Hair follicular keratinocyte (primary cell): Measurements from ENCODE around the gene CCDC116. TPM values are rescaled to one million over a fixed set of nuclear protein-coding genes. Genes with fewer than 3 reads are reported as not detected.

Experiments used
- total RNA-seq: library from RNA; depleted of rRNA; stranded (reverse); fragments of >200 nt; gene quantifications from 2 replicates; pipeline ENCODE4 v1.2.3, GENCODE V29; 2015

The CCDC116 gene, protein sequence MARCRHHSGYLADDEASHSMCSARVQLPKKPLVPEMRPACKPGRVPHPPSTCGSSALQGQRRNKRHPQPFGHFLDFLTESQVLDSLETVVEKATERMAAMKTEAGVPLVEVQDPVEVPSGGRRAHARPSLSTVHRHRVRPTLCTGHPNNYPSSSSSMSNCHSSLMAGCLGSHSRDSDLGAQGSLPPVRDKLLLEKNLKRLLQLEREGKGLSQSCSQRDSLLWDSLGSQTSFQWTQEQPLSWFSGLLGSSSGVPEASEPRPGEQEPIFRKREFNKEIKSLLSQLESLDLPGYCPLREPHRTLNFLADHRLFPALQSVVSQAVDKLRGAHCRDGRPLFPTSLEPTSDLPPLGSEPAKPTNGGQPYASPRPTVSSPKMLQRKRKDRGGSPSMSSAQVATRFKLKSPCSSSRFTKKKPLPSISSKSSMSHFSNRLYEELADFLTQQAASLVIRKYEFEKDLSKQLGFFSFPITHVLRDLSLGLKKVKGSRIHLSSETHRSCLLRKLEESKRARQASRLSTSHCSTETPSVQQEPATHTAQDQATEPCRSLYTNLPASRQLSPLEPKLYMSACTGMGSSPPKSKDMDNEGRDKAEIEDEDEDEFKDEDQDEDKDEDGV
- total RNA-seq, result not detected in 2 replicates

DNA sequence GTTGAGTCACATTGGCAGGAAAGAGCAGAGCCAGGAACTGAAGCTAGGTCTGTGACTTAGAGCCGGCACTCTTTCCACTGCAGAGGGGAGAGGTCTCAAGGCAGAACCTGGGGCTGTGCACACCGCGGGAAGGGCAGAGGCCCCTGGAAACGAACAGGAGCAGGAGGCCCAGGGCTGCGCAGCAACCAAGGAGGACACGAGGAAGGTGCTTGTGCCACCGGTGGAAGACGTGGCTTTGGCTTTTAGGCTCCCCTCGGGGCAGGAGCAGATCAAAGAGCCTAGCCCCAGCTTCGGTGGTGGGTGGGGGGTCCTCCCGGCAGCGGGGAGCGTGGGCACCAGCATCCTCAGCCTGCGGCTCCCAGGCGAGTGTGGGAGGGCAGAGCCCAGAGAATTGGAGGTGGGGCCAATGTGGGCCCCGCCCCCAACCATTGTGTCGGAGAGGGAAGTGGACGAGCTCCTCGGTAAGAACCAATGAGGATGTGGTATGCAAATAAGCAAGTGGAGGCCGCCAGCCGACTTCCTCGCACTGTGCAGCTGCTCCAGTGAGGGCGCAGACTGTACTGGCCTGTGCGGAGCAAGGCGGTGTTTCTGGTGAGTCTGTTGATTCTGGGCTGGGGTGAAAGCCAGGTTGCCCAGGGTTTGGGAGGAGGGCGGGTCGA lies at the start of gene CCDC116:
TSS of gene CCDC116 (plus strand) at position 524 of the 659 bp plus-strand sequence. CDS start 422 bp downstream, outside the sequence.

DNA sequence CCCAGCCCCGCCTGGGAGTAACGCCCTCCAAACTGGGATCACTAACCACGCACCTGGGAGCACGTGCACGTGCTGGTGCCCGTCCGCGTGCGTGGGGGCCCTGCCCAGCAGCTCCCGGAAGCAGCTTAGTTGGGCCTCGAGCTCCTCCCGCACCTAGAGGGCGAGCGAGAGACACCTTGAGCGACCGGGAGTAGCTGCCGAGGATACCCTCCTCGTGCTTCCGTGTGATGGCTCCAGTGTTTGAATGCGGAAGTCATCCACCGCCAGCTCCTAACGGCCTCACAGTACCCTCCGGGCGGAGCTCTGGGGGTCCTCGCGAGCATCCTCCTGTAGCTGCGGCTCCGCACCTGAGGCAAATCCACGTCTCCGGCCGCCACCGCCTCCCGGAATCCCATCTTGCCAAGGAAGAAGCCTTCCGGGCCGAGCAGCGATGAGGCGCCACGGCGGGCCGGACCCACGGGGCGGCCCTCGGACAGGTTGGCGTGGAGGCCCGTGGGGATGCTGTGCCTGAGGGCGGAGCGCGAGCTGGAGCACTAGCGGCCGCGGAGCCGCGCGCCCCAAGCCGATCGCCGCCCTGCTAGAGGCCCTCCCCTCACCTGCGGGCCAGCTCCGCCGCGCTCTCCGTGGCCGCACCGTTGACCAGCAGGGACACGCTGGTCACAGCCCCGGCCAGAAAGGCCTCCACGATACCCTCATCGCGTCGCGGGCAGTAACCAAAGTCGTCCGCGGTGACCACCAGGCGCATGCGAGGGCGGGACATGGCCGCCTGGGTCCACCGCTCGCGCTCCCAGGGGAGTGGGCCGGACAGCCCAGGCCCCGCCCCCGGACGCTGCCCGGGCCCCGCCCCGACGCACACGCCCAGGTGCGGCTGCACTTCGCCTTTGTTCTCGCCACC lies 3.1 kb upstream of the CCDC116 start, which contains the start of gene YDJC:
TSS of gene YDJC (minus strand) at position 768 of the 895 bp plus-strand sequence. CDS start at position 760, 8 bp downstream.

DNA sequence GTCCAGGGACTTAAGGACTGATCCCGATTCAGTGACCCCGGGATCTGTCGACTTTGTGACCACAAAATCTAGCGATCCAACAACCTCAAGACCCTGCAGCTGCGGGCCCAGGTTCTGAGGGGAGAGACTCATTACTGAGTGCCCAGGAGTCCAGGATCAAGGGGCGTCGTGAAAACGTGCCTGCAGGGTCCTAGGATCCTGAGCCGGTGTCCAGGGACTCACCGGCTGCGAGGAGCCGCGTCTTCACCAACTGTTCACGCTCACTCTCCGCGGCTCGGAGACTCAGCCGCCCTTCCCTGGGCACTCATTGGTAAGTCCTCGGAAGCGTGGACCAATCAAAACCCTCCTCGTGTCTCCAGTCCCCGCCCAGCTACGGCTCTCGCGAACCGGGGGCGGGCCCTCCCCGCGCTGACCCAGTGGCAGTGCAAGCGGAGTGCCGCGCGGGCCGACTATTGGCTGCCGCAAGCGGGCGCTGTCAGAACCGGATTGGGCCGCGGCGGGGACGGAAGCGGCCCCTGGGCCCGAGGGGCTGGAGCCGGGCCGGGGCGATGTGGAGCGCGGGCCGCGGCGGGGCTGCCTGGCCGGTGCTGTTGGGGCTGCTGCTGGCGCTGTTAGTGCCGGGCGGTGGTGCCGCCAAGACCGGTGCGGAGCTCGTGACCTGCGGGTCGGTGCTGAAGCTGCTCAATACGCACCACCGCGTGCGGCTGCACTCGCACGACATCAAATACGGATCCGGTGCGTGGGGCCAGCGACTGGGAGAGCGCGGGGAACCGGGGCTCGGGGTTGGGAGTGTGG lies 9.4 kb downstream of the CCDC116 start, which contains the start of gene SDF2L1:
TSS of gene SDF2L1 (plus strand) at position 514 of the 795 bp plus-strand sequence. CDS start at position 549, 35 bp downstream.

Other genes with a start within 250 kb of the CCDC116 start
- gene RIMBP3B, start 249.0 kb upstream of the CCDC116 start, total RNA-seq, result not detected in 2 replicates
- 1.6 and 1.7 TPM in 2 replicates for gene HIC2, start 215.4 kb upstream of the CCDC116 start, total RNA-seq
- 0.08 and 0.47 TPM in 2 replicates for gene TMEM191C, start 165.4 kb upstream of the CCDC116 start, total RNA-seq
- not detected in 2 replicates for gene RIMBP3C, start 81.3 kb upstream of the CCDC116 start, total RNA-seq
- 65.3 and 84.4 TPM in 2 replicates for gene UBE2L3, start 65.0 kb upstream of the CCDC116 start, total RNA-seq
- 103 and 157 TPM in 2 replicates for gene YDJC, start 2.7 kb upstream of the CCDC116 start, total RNA-seq
- 124 and 205 TPM in 2 replicates for gene SDF2L1, start 9.5 kb downstream of the CCDC116 start, total RNA-seq
- 17.6 and 19.1 TPM in 2 replicates for gene PPIL2, start 33.3 kb downstream of the CCDC116 start, total RNA-seq
- 0.08 TPM in 1 of 2 replicates, not detected in the other for gene YPEL1, start 103.0 kb downstream of the CCDC116 start, total RNA-seq
- 33.9 and 57.4 TPM in 2 replicates for gene MAPK1, start 234.9 kb downstream of the CCDC116 start, total RNA-seq